K562 (cell line): ENCODE measurements around the gene MKNK2. TPM values are rescaled to one million over a fixed set of nuclear protein-coding genes. Genes with fewer than 3 reads are reported as not detected.

Experiments used
- ARID1B ChIP-seq: fragments of 450-650 bp; IDR thresholded peaks from 2 replicates; pipeline ENCODE4 v1.6.1; 2016; ENCODE audit warnings: antibody characterized with exemption, mild to moderate bottlenecking, inconsistent platforms
- CAMTA2 ChIP-seq: fragments of 250-450 bp; sonication (Bioruptor Pico); conservative IDR thresholded peaks from 2 replicates; pipeline ENCODE4 v1.5.1; 2022
- CREBBP ChIP-seq: IDR thresholded peaks from one replicate; pipeline ENCODE4 v1.6.1; 2012; ENCODE audit warnings: low read depth, mild to moderate bottlenecking, control low read depth, inconsistent platforms, low read length
- E2F8 ChIP-seq: fragments of 450-650 bp; IDR thresholded peaks from 2 replicates; pipeline ENCODE4 v1.7.1; 2018; ENCODE audit warnings: mild to moderate bottlenecking, low read depth; ENCODE audit not compliant: partially characterized antibody
- EP400 ChIP-seq: fragments of 450-650 bp; IDR thresholded peaks from 2 replicates; pipeline ENCODE4 v1.6.1; 2017; ENCODE audit warnings: antibody characterized with exemption, mild to moderate bottlenecking, moderate library complexity
- FOXJ3 ChIP-seq: sonication (generic); formaldehyde crosslinking; IDR thresholded peaks from 2 replicates; pipeline ENCODE4 v1.4.0; 2020; ENCODE audit warnings: mild to moderate bottlenecking, missing genetic modification reagents
- FOXM1 ChIP-seq, 2 experiments: fragments of 450-650 bp in 1 of 2; sonication (generic) in 1 of 2; formaldehyde crosslinking in 1 of 2; IDR thresholded peaks; 2 replicates each; pipeline versions ENCODE4 v1.6.1 to v1.9.0; 2017 to 2022; ENCODE audit warnings: low read depth in 2 of 2, mild to moderate bottlenecking in 2 of 2, missing genetic modification reagents in 1 of 2, moderate library complexity in 1 of 2
- HMG20A ChIP-seq: fragments of 450-650 bp; formaldehyde crosslinking; conservative IDR thresholded peaks from 2 replicates; pipeline ENCODE4 v1.4.0; 2020; ENCODE audit warnings: mild to moderate bottlenecking, mixed read lengths
- MCM3 ChIP-seq: fragments of 450-650 bp; IDR thresholded peaks from 2 replicates; pipeline ENCODE4 v1.6.1; 2016
- MCM7 ChIP-seq, 2 experiments: fragments of 450-650 bp; IDR thresholded peaks; 2 replicates each; pipeline ENCODE4 v1.6.1; 2016 to 2018
- OTX1 ChIP-seq: fragments of 450-650 bp; formaldehyde crosslinking; IDR thresholded peaks from 2 replicates; pipeline ENCODE4 v1.4.0; 2022; ENCODE audit warnings: mild to moderate bottlenecking
- PYGO2 ChIP-seq: fragments of 450-650 bp; IDR thresholded peaks from 2 replicates; pipeline ENCODE4 v1.6.1; 2016; ENCODE audit warnings: mild to moderate bottlenecking, missing genetic modification characterization, moderate library complexity, missing compliant biosample characterization
- RBFOX2 ChIP-seq: fragments of 200-400 bp; formaldehyde crosslinking; IDR thresholded peaks from 2 replicates; pipeline ENCODE4 v1.6.1; 2017; ENCODE audit warnings: low read depth, mild to moderate bottlenecking, low read length, moderate library complexity
- RFX5 ChIP-seq: IDR thresholded peaks from 2 replicates; pipeline ENCODE4 v1.6.1; 2011; ENCODE audit warnings: low read depth, mild to moderate bottlenecking, improper control_type of control experiment, low read length
- SAP30 ChIP-seq: fragments of 200-600 bp; sonication (generic); IDR thresholded peaks from 2 replicates; pipeline ENCODE4 v1.6.1; 2012; ENCODE audit warnings: borderline replicate concordance, low read depth, mild to moderate bottlenecking, moderate library complexity, low read length, control low read depth, inconsistent platforms; ENCODE audit not compliant: insufficient read depth, poor library complexity, severe bottlenecking
- SMARCA5 ChIP-seq: fragments of 450-650 bp; IDR thresholded peaks from 2 replicates; pipeline ENCODE4 v1.6.1; 2016
- TAF9B ChIP-seq: fragments of 450-650 bp; IDR thresholded peaks from 2 replicates; pipeline ENCODE4 v1.6.1; 2018; ENCODE audit warnings: mild to moderate bottlenecking; ENCODE audit not compliant: partially characterized antibody
- U2AF2 ChIP-seq: fragments of 200-400 bp; formaldehyde crosslinking; optimal IDR thresholded peaks from 2 replicates; pipeline ENCODE3; 2017; ENCODE audit warnings: low read depth, mild to moderate bottlenecking, low read length
- ZKSCAN3 ChIP-seq: fragments of 250-450 bp; sonication (Bioruptor Pico); IDR thresholded peaks from 2 replicates; pipeline ENCODE4 v1.4.0; 2020
- ZNF133 ChIP-seq: fragments of 250-450 bp; sonication (Bioruptor Pico); IDR thresholded peaks from 2 replicates; pipeline ENCODE4 v1.4.0; 2020; ENCODE audit warnings: mild to moderate bottlenecking
- ZNF511 ChIP-seq: sonication (generic); formaldehyde crosslinking; IDR thresholded peaks from 2 replicates; pipeline ENCODE4 v1.8.0; 2022; ENCODE audit warnings: mild to moderate bottlenecking, missing genetic modification reagents
- ZSCAN29 ChIP-seq: fragments of 450-650 bp; IDR thresholded peaks from 2 replicates; pipeline ENCODE4 v1.6.1; 2017
- polyA plus RNA-seq, 8 experiments: library from polyadenylated mRNA; depleted of rRNA in 4 of 8; stranded (reverse) in 5 of 8; unstranded in 3 of 8; fragments of >200 nt; fragmentation: Nextera tagmentation in 2 of 8; fragmentation: Illumina TruSeq in 1 of 8; extraction: Ambion mirVana in 2 of 8; extraction: Trizol in 1 of 8; gene quantifications; 2 replicates each; pipeline versions ENCODE4 v1.2.1 to v1.2.3, GENCODE V29; 2011 to 2014; ENCODE audit warnings: inconsistent platforms in 1 of 8, missing spikeins in 1 of 8
- total RNA-seq, 7 experiments: library from RNA; depleted of rRNA in 6 of 7; stranded (reverse); fragments of >200 nt in 6 of 7; fragmentation: Illumina TruSeq in 2 of 7; extraction: Trizol in 2 of 7; gene quantifications; 2 replicates each; pipeline versions ENCODE4 v1.2.1 to v1.2.3, GENCODE V29; 2011 to 2021; ENCODE audit warnings: low replicate concordance in 1 of 7

Gene MKNK2
- total and polyA plus RNA-seq, 9 of the 15 experiments (the other 6 are each of a cell fraction or from before 2014, with no cell fraction given): 5.1 to 191 (median 51.9) TPM

DNA sequence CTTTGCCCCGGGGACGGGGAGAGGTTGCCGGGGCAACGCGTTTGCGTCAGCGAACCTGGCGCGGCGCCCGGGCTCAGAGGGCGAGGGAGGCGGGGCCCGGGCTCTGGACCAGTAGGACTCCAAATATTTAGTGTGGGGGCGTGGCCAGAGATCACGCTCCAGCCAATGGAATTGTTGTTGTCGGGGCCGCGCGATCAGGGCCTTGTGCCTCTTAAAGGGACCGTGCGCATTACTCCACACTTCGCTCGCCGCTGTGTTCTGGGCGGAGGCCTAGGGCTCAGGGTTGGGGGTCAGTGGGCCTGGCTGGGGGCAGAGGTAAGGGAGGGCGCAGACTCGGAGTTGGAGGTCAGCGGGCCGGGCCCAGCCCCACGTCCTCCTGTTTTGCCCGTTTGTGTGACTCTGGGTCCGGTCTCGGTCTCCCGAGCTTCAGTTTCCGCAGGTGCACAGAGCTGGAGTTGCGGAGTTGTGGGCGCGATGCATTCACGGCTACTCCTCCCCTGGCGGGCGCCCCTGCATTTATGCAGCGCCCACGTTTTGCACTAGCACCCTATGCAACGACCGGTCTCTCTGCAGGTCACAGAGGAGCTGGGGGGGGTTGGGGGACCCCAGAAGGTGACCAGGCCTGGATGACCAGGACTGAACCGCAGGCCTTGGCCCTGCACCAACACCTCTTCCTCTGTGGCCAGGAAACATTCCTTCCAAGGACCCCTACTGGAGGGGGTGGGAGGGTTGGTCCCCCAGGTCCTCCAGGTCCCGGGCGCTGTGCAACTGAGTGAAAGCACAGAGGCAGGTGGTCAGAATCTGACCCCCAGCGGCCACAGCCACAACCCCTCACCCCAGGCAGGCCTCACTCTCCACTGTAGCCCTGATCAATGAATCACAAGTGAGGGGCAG lies 10.7 kb upstream of the MKNK2 start (continued):
- TF ChIP-seq EP400: peak; percentile 32; the same call in 1 of the 2 replicates
- no peak for TF ChIP-seq CAMTA2 (CRISPR knock-in tag)
- TF ChIP-seq MCM3: no peak
- TF ChIP-seq ZKSCAN3 (CRISPR knock-in tag): no peak
- TF ChIP-seq PYGO2 (tag): no peak
- TF ChIP-seq SAP30: peak; percentile 15
- TF ChIP-seq FOXJ3 (CRISPR knock-in tag): no peak
- TF ChIP-seq FOXM1 (IDR thresholded peaks at IDR 0.05; ENCODE audit: low read depth): peak; percentile 41; the same call in 1 of the 2 replicates
- TF ChIP-seq FOXM1 (CRISPR knock-in tag; IDR thresholded peaks at IDR 0.05; ENCODE audit: low read depth): no peak
- TF ChIP-seq SMARCA5: no peak
- peak; percentile 48; the same call in 1 of the 2 replicates for TF ChIP-seq RFX5
- no peak for TF ChIP-seq E2F8
- no peak for TF ChIP-seq HMG20A (CRISPR knock-in tag)
- no peak for TF ChIP-seq ZNF511 (CRISPR knock-in tag)
- no peak for TF ChIP-seq MCM7 (IDR thresholded peaks at IDR 0.05)
- peak; percentile 92 for TF ChIP-seq RBFOX2
- no peak for TF ChIP-seq TAF9B
- no peak for TF ChIP-seq U2AF2
- TF ChIP-seq ZSCAN29: no peak
- no peak for TF ChIP-seq ZNF133 (CRISPR knock-in tag)
- TF ChIP-seq ARID1B: no peak
- no peak for TF ChIP-seq OTX1 (CRISPR knock-in tag)
- TF ChIP-seq CREBBP: no peak
